Thyroid gland (tissue), 4 donors: ENCODE measurements around the gene COMMD2.

Source experiments
- CTCF ChIP-seq, 6 experiments: fragments of 200-600 bp in 3 of 6; fragments of 450-650 bp in 3 of 6; sonication (generic) in 3 of 6; IDR thresholded peaks; one replicate each; pipeline ENCODE4 v1.5.1; 2016 to 2019; ENCODE audit warnings: antibody characterized with exemption in 6 of 6, mild to moderate bottlenecking in 2 of 6, inconsistent platforms in 1 of 6, moderate library complexity in 1 of 6
- POLR2A ChIP-seq, 2 donors: fragments of 450-650 bp; IDR thresholded peaks; one replicate each; pipeline ENCODE4 v1.6.1; 2017; ENCODE audit warnings: antibody characterized with exemption in 2 of 2, mild to moderate bottlenecking in 2 of 2, moderate library complexity in 1 of 2

GRCh38 chr3:149717391-149718056 lies 34.8 kb downstream of the COMMD2 start:
- TF ChIP-seq CTCF (IDR thresholded peaks at IDR 0.05), result peak; percentile 65 to 95 (median 75)
- TF ChIP-seq POLR2A (IDR thresholded peaks at IDR 0.05), result no peak
